Kidney (tissue), 14 donors: ENCODE measurements around the gene EYA4. TPM values are rescaled to one million over a fixed set of nuclear protein-coding genes. Genes with fewer than 3 reads are reported as not detected.

Source experiments
- DNase-seq, 5 donors: peaks; one replicate each; pipeline ENCODE4 v3.0.0-alpha.2; 2013 to 2020
- FAIRE-seq: peaks from 2 replicates; lab custom pipeline; 2012; peaks lifted over from hg19 to GRCh38; lab: Jason Lieb, UNC
- H3K27ac ChIP-seq, 2 donors: one replicate each; pipeline ENCODE4 v1.7.0; 2013; ENCODE audit warnings: low read depth in 2 of 2, low read length in 2 of 2, inconsistent platforms in 1 of 2
- H3K27me3 ChIP-seq: one replicate; pipeline ENCODE4 v1.7.1; 2013; ENCODE audit warnings: low read length, inconsistent platforms; ENCODE audit not compliant: control insufficient read depth, insufficient read depth
- H3K36me3 ChIP-seq, 3 donors: one replicate each; pipeline versions ENCODE4 v1.7.0 to v1.7.1; 2013; ENCODE audit warnings: low read length in 3 of 3, control low read depth in 1 of 3, inconsistent platforms in 1 of 3; ENCODE audit not compliant: insufficient read depth in 3 of 3, control insufficient read depth in 2 of 3
- H3K4me1 ChIP-seq, 3 donors: one replicate each; pipeline versions ENCODE4 v1.7.0 to v1.7.1; 2013; ENCODE audit warnings: low read length in 3 of 3, inconsistent platforms in 1 of 3, low read depth in 1 of 3; ENCODE audit not compliant: control insufficient read depth in 2 of 3, insufficient read depth in 2 of 3
- H3K4me3 ChIP-seq, 3 donors: one replicate each; pipeline versions ENCODE4 v1.7.0 to v1.8.1; 2013; ENCODE audit warnings: low read length in 3 of 3, control low read depth in 1 of 3, inconsistent platforms in 1 of 3
- H3K9ac ChIP-seq, 3 donors: one replicate each; pipeline versions ENCODE4 v1.7.0 to v1.7.1; 2013; ENCODE audit warnings: low read length in 3 of 3, control low read depth in 1 of 3, inconsistent platforms in 1 of 3
- H3K9me3 ChIP-seq, 3 donors: one replicate each; pipeline versions ENCODE4 v1.7.0 to v1.7.1; 2013; ENCODE audit warnings: low read length in 3 of 3, control low read depth in 1 of 3, inconsistent platforms in 1 of 3; ENCODE audit not compliant: control insufficient read depth in 2 of 3, insufficient read depth in 1 of 3
- intact Hi-C: fragments of 100-400 bp; cut with DNase I; formaldehyde crosslinking; loops from one replicate; pipeline ENCODE4 v1.11.1; 2022
- polyA plus RNA-seq: library from polyadenylated mRNA; stranded (reverse); fragments of 350-450 nt; fragmentation: Illumina TruSeq; extraction: RNeasy Lipid Tissue Mini Kit (QIAGEN cat#74804); gene quantifications from one replicate; pipeline ENCODE4 v1.2.3, GENCODE V29; 2014; ENCODE audit warnings: low read depth, low replicate concordance; ENCODE audit not compliant: insufficient read depth
- total RNA-seq: library from RNA; stranded (reverse); fragmentation: NEBNext Ultra II Directional; extraction: Animal tissue kit (Norgen Biotek cat#: 25700); gene quantifications from one replicate; pipeline ENCODE4 v1.2.1, GENCODE V29; 2021
- TF ChIP-seq, protein P1 (sequence below): IDR thresholded peaks from 3 replicates; pipeline ENCODE4 v1.5.1; 2012; ENCODE audit warnings: mild to moderate bottlenecking, moderate library complexity, borderline replicate concordance; ENCODE audit not compliant: insufficient read depth; ENCODE audit errors: extremely low read depth
- donor health status: control.
- donor health status: control.
- donor health status: control.
- donor health status: control.
- donor health status: control.
- donor health status: DM: yes; HTN: yes; CAD: no.
- donor health status: Normal renal cell carcinoma (clear cell type).

Gene EYA4
- total and polyA plus RNA-seq, 2 donors from 2014 or later, result 0.99 to 5.0 TPM

- FAIRE-seq, result no peak
- intact Hi-C loops, result no loop called here
Measured at GRCh38 chr6:133467231-133467981, 226.2 kb downstream of the EYA4 start.

GRCh38 chr6:133467982-133468380 lies 226.8 kb downstream of the EYA4 start:
- FAIRE-seq, result no peak
- no peaks in the 10 kb centered on the region for H3K4me1 ChIP-seq
- no peak overlapping the region for H3K27ac ChIP-seq
- no peak overlapping the region for H3K4me3 ChIP-seq
- no peak for DNase-seq
- H3K27me3 ChIP-seq, result no peaks in the 10 kb centered on the region
- intact Hi-C loops, result no loop called here
- no peaks in the 10 kb centered on the region for H3K9me3 ChIP-seq
- TF ChIP-seq, protein P1, sequence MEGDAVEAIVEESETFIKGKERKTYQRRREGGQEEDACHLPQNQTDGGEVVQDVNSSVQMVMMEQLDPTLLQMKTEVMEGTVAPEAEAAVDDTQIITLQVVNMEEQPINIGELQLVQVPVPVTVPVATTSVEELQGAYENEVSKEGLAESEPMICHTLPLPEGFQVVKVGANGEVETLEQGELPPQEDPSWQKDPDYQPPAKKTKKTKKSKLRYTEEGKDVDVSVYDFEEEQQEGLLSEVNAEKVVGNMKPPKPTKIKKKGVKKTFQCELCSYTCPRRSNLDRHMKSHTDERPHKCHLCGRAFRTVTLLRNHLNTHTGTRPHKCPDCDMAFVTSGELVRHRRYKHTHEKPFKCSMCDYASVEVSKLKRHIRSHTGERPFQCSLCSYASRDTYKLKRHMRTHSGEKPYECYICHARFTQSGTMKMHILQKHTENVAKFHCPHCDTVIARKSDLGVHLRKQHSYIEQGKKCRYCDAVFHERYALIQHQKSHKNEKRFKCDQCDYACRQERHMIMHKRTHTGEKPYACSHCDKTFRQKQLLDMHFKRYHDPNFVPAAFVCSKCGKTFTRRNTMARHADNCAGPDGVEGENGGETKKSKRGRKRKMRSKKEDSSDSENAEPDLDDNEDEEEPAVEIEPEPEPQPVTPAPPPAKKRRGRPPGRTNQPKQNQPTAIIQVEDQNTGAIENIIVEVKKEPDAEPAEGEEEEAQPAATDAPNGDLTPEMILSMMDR, result no peak
- H3K36me3 ChIP-seq, result no peaks in the 10 kb centered on the region
- no peak overlapping the region for H3K9ac ChIP-seq

More at GRCh38 chr6:133467231-133467981, 226.2 kb downstream of the EYA4 start:
- no peaks in the 10 kb centered on the region for H3K36me3 ChIP-seq
- H3K9ac ChIP-seq, result no peak overlapping the region
- no peaks in the 10 kb centered on the region for H3K27me3 ChIP-seq
- DNase-seq, result no peak
- no peaks in the 10 kb centered on the region for H3K9me3 ChIP-seq
- H3K4me1 ChIP-seq, result no peaks in the 10 kb centered on the region
- TF ChIP-seq, protein P1, result no peak
- no peak overlapping the region for H3K27ac ChIP-seq
- H3K4me3 ChIP-seq, result no peak overlapping the region

GRCh38 chr6:133468591-133468990 lies 227.4 kb downstream of the EYA4 start:
- no peak for FAIRE-seq
- TF ChIP-seq, protein P1, result no peak
- no peaks in the 10 kb centered on the region for H3K4me1 ChIP-seq
- H3K36me3 ChIP-seq, result no peaks in the 10 kb centered on the region
- H3K9me3 ChIP-seq, result no peaks in the 10 kb centered on the region
- intact Hi-C loops, result no loop called here
- H3K27ac ChIP-seq, result no peak overlapping the region
- no peaks in the 10 kb centered on the region for H3K27me3 ChIP-seq
- H3K9ac ChIP-seq, result no peak overlapping the region
- no peak overlapping the region for H3K4me3 ChIP-seq
- no peak for DNase-seq
